BJ (cell line): ENCODE measurements around the gene MBD2. TPM values are rescaled to one million over a fixed set of nuclear protein-coding genes. Genes with fewer than 3 reads are reported as not detected.

ENCODE experiments used
- CTCF ChIA-PET: fragments of 350-600 bp; formaldehyde crosslinking; extraction: SDS; loops from one replicate; lab custom pipeline; 2021; ENCODE audit warnings: antibody characterized with exemption, inconsistent platforms; lab: Yijun Ruan, JAX
- POLR2A ChIA-PET: fragments of 300-600 bp; sonication (Branson Sonifier 250); formaldehyde crosslinking; extraction: SDS; loops from one replicate; lab custom pipeline; 2021; ENCODE audit warnings: antibody characterized with exemption; lab: Charles Lee
- DNase-seq: peaks from one replicate; pipeline ENCODE4 v3.0.0-alpha.2; 2011; ENCODE audit warnings: low read depth
- H3K27me3 ChIP-seq: 2 replicates; pipeline ENCODE4 v1.6.0; 2011; ENCODE audit warnings: low read length; ENCODE audit not compliant: control insufficient read depth, insufficient read depth
- H3K36me3 ChIP-seq: 2 replicates; pipeline ENCODE4 v1.5.1; 2011; ENCODE audit warnings: low read length; ENCODE audit not compliant: control insufficient read depth, insufficient read depth
- H3K4me3 ChIP-seq: 2 replicates; pipeline ENCODE4 v1.5.1; 2011; ENCODE audit warnings: low read depth, mild to moderate bottlenecking, control low read depth, low read length
- polyA plus RNA-seq: library from polyadenylated mRNA; depleted of rRNA; stranded (reverse); fragments of >200 nt; gene quantifications from 2 replicates; pipeline ENCODE4 v1.2.3, GENCODE V29; 2011; rRNA removed
- small RNA-seq: library from RNA; depleted of rRNA; stranded (forward); fragments of <200 nt; gene quantifications from one replicate; pipeline ENCODE3, GENCODE V24; 2012; ENCODE audit warnings: low replicate concordance, low read depth; ENCODE audit not compliant: insufficient read length
- TF ChIP-seq, protein P1 (sequence below): IDR thresholded peaks from 2 replicates; pipeline ENCODE4 v1.5.1; 2011; ENCODE audit warnings: low read depth, mild to moderate bottlenecking, control low read depth, inconsistent platforms, low read length, moderate library complexity; ENCODE audit not compliant: insufficient read depth

MBD2 gene
- polyA plus RNA-seq, 1 experiment = 35.8 TPM

DNA sequence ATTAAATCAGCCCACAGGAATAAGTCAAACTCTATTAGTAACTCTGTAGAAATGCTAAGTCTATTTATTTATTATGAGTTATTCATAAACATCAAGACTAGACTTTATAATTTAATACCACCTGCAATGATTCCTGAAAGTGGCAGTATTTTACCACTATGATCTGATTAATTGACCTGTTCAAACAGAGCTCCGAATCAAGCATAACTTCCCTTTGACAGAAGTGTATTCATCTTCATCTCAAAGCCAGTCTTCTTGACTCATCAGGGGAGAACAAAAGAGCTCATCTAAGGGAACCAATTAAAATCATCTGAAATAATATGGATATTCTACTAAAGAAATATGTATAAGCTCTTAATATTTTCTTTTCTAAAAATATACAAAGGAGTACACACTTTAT lies 122.3 kb downstream of the MBD2 start:
- DNase-seq = no peak

More for the DNA sequence above, 122.3 kb downstream of the MBD2 start:
- no peaks in the 10 kb centered on the region for H3K27me3 ChIP-seq
- POLR2A ChIA-PET = no interaction called here
- H3K4me3 ChIP-seq = no peak overlapping the region
- TF ChIP-seq, protein P1, sequence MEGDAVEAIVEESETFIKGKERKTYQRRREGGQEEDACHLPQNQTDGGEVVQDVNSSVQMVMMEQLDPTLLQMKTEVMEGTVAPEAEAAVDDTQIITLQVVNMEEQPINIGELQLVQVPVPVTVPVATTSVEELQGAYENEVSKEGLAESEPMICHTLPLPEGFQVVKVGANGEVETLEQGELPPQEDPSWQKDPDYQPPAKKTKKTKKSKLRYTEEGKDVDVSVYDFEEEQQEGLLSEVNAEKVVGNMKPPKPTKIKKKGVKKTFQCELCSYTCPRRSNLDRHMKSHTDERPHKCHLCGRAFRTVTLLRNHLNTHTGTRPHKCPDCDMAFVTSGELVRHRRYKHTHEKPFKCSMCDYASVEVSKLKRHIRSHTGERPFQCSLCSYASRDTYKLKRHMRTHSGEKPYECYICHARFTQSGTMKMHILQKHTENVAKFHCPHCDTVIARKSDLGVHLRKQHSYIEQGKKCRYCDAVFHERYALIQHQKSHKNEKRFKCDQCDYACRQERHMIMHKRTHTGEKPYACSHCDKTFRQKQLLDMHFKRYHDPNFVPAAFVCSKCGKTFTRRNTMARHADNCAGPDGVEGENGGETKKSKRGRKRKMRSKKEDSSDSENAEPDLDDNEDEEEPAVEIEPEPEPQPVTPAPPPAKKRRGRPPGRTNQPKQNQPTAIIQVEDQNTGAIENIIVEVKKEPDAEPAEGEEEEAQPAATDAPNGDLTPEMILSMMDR = no peak
- no peaks in the 10 kb centered on the region for H3K36me3 ChIP-seq
- CTCF ChIA-PET = interaction anchor here (0.5 to 0.8 kb wide), 2 partner anchors 17 to 404 kb away, joined by 3 to 4 read pairs; no protein-coding TSS in a partner anchor

Small RNAs within 50 kb of the gene (small RNA-seq; reads per million reads assigned to genes)
- gene SNORA37 = 16.9 reads per million, percentile 82 among the genes with 10 or more reads in this experiment

Other genes starting within 250 kb of the MBD2 start
- gene POLI, start 44.8 kb upstream of the MBD2 start, polyA plus RNA-seq = 10.8 and 18.4 TPM in 2 replicates
- gene STARD6, start 133.2 kb upstream of the MBD2 start, polyA plus RNA-seq = not detected in 2 replicates
- 1.1 and 2.2 TPM in 2 replicates for gene C18orf54, start 133.2 kb upstream of the MBD2 start, polyA plus RNA-seq